DOHH2 (cell line): ENCODE data around the gene RNF175.

ENCODE experiments used
- H3F3A ChIP-seq: fragments of 200-600 bp; sonication (generic), shearing (Covaris generic); 2 replicates; pipeline ENCODE4 v1.6.0; 2016; ENCODE audit warnings: antibody characterized with exemption, mild to moderate bottlenecking; ENCODE audit not compliant: control insufficient read depth, insufficient read depth
- H3K27ac ChIP-seq: fragments of 200-600 bp; sonication (generic); 2 replicates; pipeline ENCODE4 v1.5.1; 2014; ENCODE audit warnings: low read depth, mild to moderate bottlenecking, low read length, moderate library complexity
- H3K27me3 ChIP-seq: fragments of 200-600 bp; sonication (generic); 2 replicates; pipeline ENCODE4 v1.6.1; 2014; ENCODE audit warnings: mild to moderate bottlenecking, low read length, mixed read lengths; ENCODE audit not compliant: control insufficient read depth
- H3K36me3 ChIP-seq: fragments of 200-600 bp; sonication (generic); 2 replicates; pipeline ENCODE4 v1.6.1; 2014; ENCODE audit warnings: mild to moderate bottlenecking, low read length, moderate library complexity, mixed read lengths; ENCODE audit not compliant: control insufficient read depth
- H3K4me1 ChIP-seq: fragments of 200-600 bp; sonication (generic); 2 replicates; pipeline ENCODE4 v1.6.1; 2014; ENCODE audit warnings: mild to moderate bottlenecking, low read length, mixed read lengths; ENCODE audit not compliant: control insufficient read depth
- H3K4me2 ChIP-seq: fragments of 200-600 bp; sonication (generic); 2 replicates; pipeline ENCODE4 v1.6.0; 2014; ENCODE audit warnings: mild to moderate bottlenecking, low read length, moderate library complexity
- H3K4me3 ChIP-seq: fragments of 200-600 bp; sonication (generic); 2 replicates; pipeline ENCODE4 v1.5.1; 2014; ENCODE audit warnings: mild to moderate bottlenecking, low read length, mixed read lengths
- H3K79me2 ChIP-seq: fragments of 200-600 bp; sonication (generic); 2 replicates; pipeline ENCODE4 v1.6.1; 2014; ENCODE audit warnings: mild to moderate bottlenecking, low read length, mixed read lengths; ENCODE audit not compliant: control insufficient read depth
- H3K9me2 ChIP-seq: fragments of 200-600 bp; sonication (generic); replicated peaks from 2 replicates; pipeline ENCODE4 v1.6.1; 2014; ENCODE audit warnings: mild to moderate bottlenecking, low read length, mixed read lengths; ENCODE audit not compliant: control insufficient read depth
- H3K9me3 ChIP-seq: fragments of 200-600 bp; sonication (generic); 2 replicates; pipeline ENCODE4 v1.6.1; 2014; ENCODE audit warnings: antibody characterized with exemption, low read length, mixed read lengths; ENCODE audit not compliant: control insufficient read depth, insufficient read depth
- H4K20me1 ChIP-seq: fragments of 200-600 bp; sonication (generic); 2 replicates; pipeline ENCODE4 v1.6.0; 2014; ENCODE audit warnings: low read depth, mild to moderate bottlenecking, antibody characterized with exemption, low read length, moderate library complexity; ENCODE audit not compliant: control insufficient read depth, insufficient read depth
- CTCF ChIP-seq: fragments of 200-600 bp; sonication (generic); IDR thresholded peaks from one replicate; pipeline ENCODE4 v1.5.1; 2014; ENCODE audit warnings: antibody characterized with exemption, mild to moderate bottlenecking, low read depth, low read length; ENCODE audit not compliant: poor library complexity, severe bottlenecking
- EZH2phosphoT487 ChIP-seq: fragments of 200-600 bp; sonication (generic); IDR thresholded peaks from 2 replicates; pipeline ENCODE4 v1.6.1; 2017; ENCODE audit warnings: borderline replicate concordance, mild to moderate bottlenecking, antibody characterized with exemption, low read length, moderate library complexity, mixed read lengths

Gene RNF175

GRCh38 chr4:153790500-153790865, 30.7 kb upstream of the RNF175 start:
- Histone ChIP-seq H3K4me2 (no peak overlapping the region), H3K27me3 (peaks cover 26% of the 10 kb centered on the region), H3K9me3 (no peaks in the 10 kb centered on the region), H3K9me2 (no peaks in the 10 kb centered on the region), H3K79me2 (no peaks in the 10 kb centered on the region), H4K20me1 (no peaks in the 10 kb centered on the region), H3F3A (no peaks in the 10 kb centered on the region), H3K4me3 (no peak overlapping the region), H3K4me1 (no peaks in the 10 kb centered on the region), H3K27ac (no peak overlapping the region), H3K36me3 (no peaks in the 10 kb centered on the region)
- TF ChIP-seq CTCF: no peak
- TF ChIP-seq EZH2phosphoT487: no peak

GRCh38 chr4:153789741-153790499, 30.1 kb upstream of the RNF175 start:
- peaks cover 23% of the 10 kb centered on the region for H3K27me3 ChIP-seq

GRCh38 chr4:153788413-153789276, 28.8 kb upstream of the RNF175 start, which contains the start of gene SFRP2:
Gene SFRP2 (minus strand): TSS chr4:153789083. CDS start chr4:153788835, 248 bp downstream.
- Histone ChIP-seq H3K79me2 (no peaks in the 10 kb centered on the region), H3K27me3 (peaks cover 28% of the 10 kb centered on the region), H3K9me2 (no peaks in the 10 kb centered on the region), H3F3A (no peaks in the 10 kb centered on the region), H3K4me2 (no peak within 1 kb of the TSS), H3K9me3 (no peaks in the 10 kb centered on the region), H3K27ac (no peak within 1 kb of the TSS), H3K4me1 (no peaks in the 10 kb centered on the region), H4K20me1 (no peaks in the 10 kb centered on the region), H3K4me3 (no peak within 1 kb of the TSS), H3K36me3 (no peaks in the 10 kb centered on the region)
- TF ChIP-seq CTCF: no peak
- TF ChIP-seq EZH2phosphoT487: no peak

More at GRCh38 chr4:153789741-153790499, 30.1 kb upstream of the RNF175 start:
- TF ChIP-seq CTCF (no peak), EZH2phosphoT487 (no peak)
- Histone ChIP-seq H3K9me3 (no peaks in the 10 kb centered on the region), H3K9me2 (no peaks in the 10 kb centered on the region), H3K4me2 (no peak overlapping the region), H3K4me3 (no peak overlapping the region), H4K20me1 (no peaks in the 10 kb centered on the region), H3K4me1 (no peaks in the 10 kb centered on the region), H3F3A (no peaks in the 10 kb centered on the region), H3K36me3 (no peaks in the 10 kb centered on the region), H3K27ac (no peak overlapping the region), H3K79me2 (no peaks in the 10 kb centered on the region)
